HG02588 (cell line): Measurements from ENCODE around the gene SMU1.
"Not testable (repeated sequence)": the region's sequence is repeated elsewhere in the genome, so short reads cannot be mapped to it uniquely, and the experiment has no call there.

Experiments used
- ATAC-seq: cut with Tn5 transposase; IDR thresholded peaks from one replicate; pipeline ENCODE4 v1.9.1; 2021; ENCODE audit warnings: mild to moderate bottlenecking, moderate library complexity; ENCODE audit not compliant: unreplicated experiment

The SMU1 gene

GRCh38 chr9:33105959-33106358 is 29.5 kb upstream of the SMU1 start:
- no peak for ATAC-seq

- no peak for ATAC-seq
Observed at GRCh38 chr9:33105504-33105903, 29.0 kb upstream of the SMU1 start.

GRCh38 chr9:33104401-33104800 is 27.9 kb upstream of the SMU1 start:
- no peak for ATAC-seq

- ATAC-seq: no peak
Observed at GRCh38 chr9:33103501-33104281, 27.2 kb upstream of the SMU1 start.

- no peak for ATAC-seq
Observed at GRCh38 chr9:33102551-33103210, 26.2 kb upstream of the SMU1 start.

GRCh38 chr9:33101104-33101951 is 24.9 kb upstream of the SMU1 start:
- no peak for ATAC-seq

- no peak for ATAC-seq
Observed at GRCh38 chr9:33099754-33100153, 23.3 kb upstream of the SMU1 start.

GRCh38 chr9:33097192-33097591 is 20.7 kb upstream of the SMU1 start:
- no peak for ATAC-seq

GRCh38 chr9:33092634-33093033 is 16.2 kb upstream of the SMU1 start:
- ATAC-seq: no peak

- ATAC-seq: not testable (repeated sequence)
Observed at GRCh38 chr9:33085672-33086071, 9.2 kb upstream of the SMU1 start.

- ATAC-seq: no peak
Observed at GRCh38 chr9:33082538-33083326, 6.3 kb upstream of the SMU1 start.

- no peak for ATAC-seq
Observed at GRCh38 chr9:33082128-33082527, 5.7 kb upstream of the SMU1 start.

- no peak for ATAC-seq
Observed at GRCh38 chr9:33081128-33081851, 4.8 kb upstream of the SMU1 start.

GRCh38 chr9:33080534-33080933 is 4.1 kb upstream of the SMU1 start:
- ATAC-seq: no peak

- ATAC-seq: no peak
Observed at GRCh38 chr9:33068991-33069390, 7.5 kb downstream of the SMU1 start.

- peak; percentile 75 for ATAC-seq
Observed at GRCh38 chr9:33065157-33066076, 11.1 kb downstream of the SMU1 start.

GRCh38 chr9:33051144-33051543 is 25.3 kb downstream of the SMU1 start:
- no peak for ATAC-seq

GRCh38 chr9:33049680-33050361 is 26.7 kb downstream of the SMU1 start:
- peak; percentile 76 for ATAC-seq
